ENCODE measurements around the gene NISCH. TPM values are rescaled to one million over a fixed set of nuclear protein-coding genes. Genes with fewer than 3 reads are reported as not detected.

The NISCH gene
- total RNA-seq, 1 experiment from 2014 or later = 104 TPM

- Histone ChIP-seq H4K8ac (replicated peaks; ENCODE audit: insufficient read length, low read depth, low read length) (no peak overlapping the region), H3T11ph (ENCODE audit: low read length) (no peak overlapping the region), H3K23ac (ENCODE audit: insufficient read length, low read depth, low read length) (no peak overlapping the region), H4K20me1 (ENCODE audit: control insufficient read depth, insufficient read depth, insufficient read length) (no peaks in the 10 kb centered on the region), H3K18ac (ENCODE audit: insufficient read length, low read depth, low read length) (no peak overlapping the region), H2BK20ac (ENCODE audit: low read depth, low read length, poor library complexity, severe bottlenecking) (no peak overlapping the region), H3K79me2 (ENCODE audit: insufficient read depth, low read length) (no peaks in the 10 kb centered on the region), H2BK12ac (ENCODE audit: insufficient read length, low read depth, low read length) (no peak overlapping the region), H3K14ac (ENCODE audit: insufficient read depth, low read length) (no peak overlapping the region), H2AK5ac (ENCODE audit: insufficient read length, low read length) (no peak overlapping the region), H3K9me3 (ENCODE audit: control insufficient read depth, low read depth, low read length) (no peaks in the 10 kb centered on the region), H2BK120ac (ENCODE audit: low read depth, low read length, poor library complexity, severe bottlenecking) (no peak overlapping the region), H3K27ac (ENCODE audit: insufficient read length, low read depth, low read length) (no peak overlapping the region), H3K4ac (ENCODE audit: low read depth, low read length) (no peak overlapping the region), H2BK15ac (ENCODE audit: low read depth, low read length) (no peak overlapping the region), H2BK5ac (ENCODE audit: insufficient read length, low read length) (no peak overlapping the region), H2AFZ (ENCODE audit: low read length) (no peak overlapping the region), H3K79me1 (ENCODE audit: insufficient read depth, low read depth, low read length, poor library complexity, severe bottlenecking) (no peaks in the 10 kb centered on the region), H3K23me2 (ENCODE audit: insufficient read length, low read depth, low read length, poor library complexity, severe bottlenecking) (no peaks in the 10 kb centered on the region), H3K4me1 (ENCODE audit: insufficient read depth, low read length) (no peaks in the 10 kb centered on the region), H4K91ac (ENCODE audit: insufficient read length, low read depth, low read length) (no peak overlapping the region), H3K27me3 (ENCODE audit: insufficient read depth, low read length) (no peaks in the 10 kb centered on the region), H3K9ac (ENCODE audit: extremely low read depth, insufficient read length, low read length) (no peak overlapping the region), H4K5ac (ENCODE audit: insufficient read length, low read depth, low read length) (no peak overlapping the region), H3K4me2 (ENCODE audit: insufficient read depth, insufficient read length, low read length) (no peak overlapping the region), H3K56ac (ENCODE audit: insufficient read length, low read depth, low read length) (no peak overlapping the region)
- no CpG with 5 or more reads among the region's 13 CpGs for WGBS (ENCODE audit: extremely low coverage, insufficient read length, low lambda C conversion rate)
- Mint-ChIP-seq H3K27ac (peak overlapping the region in 2 of 3 experiments; percentile 42 to 83; a peak in 4 of 7 replicates), H3K36me3 (ENCODE audit: insufficient read depth in 1 of 3, low read depth in 3 of 3) (peaks cover 38 to 90% (median 88%) of the 10 kb centered on the region in 3 experiments; a peak in 6 of 7 replicates), H3K4me1 (no peaks in the 10 kb centered on the region; a peak in 2 of 4 replicates), H3K27me3 (ENCODE audit: low read depth) (no peaks in the 10 kb centered on the region), H3K4me3 (no peak overlapping the region), H3K9me3 (no peaks in the 10 kb centered on the region)
- TF ChIP-seq CTCF (conservative IDR thresholded peaks at IDR 0.05) = no peak
- DNase-seq = no peak
Observed at GRCh38 chr3:52483577-52484381, 28.4 kb downstream of the NISCH start.

All from H9 (cell line).